Ovary (tissue), 9 donors: ENCODE measurements around the gene SMIM5. TPM values are rescaled to one million over a fixed set of nuclear protein-coding genes. Genes with fewer than 3 reads are reported as not detected.

Experiments
- DNase-seq, 5 donors: peaks; one replicate each; pipeline ENCODE4 v3.0.0-alpha.2; 2019 to 2020
- H3K27ac ChIP-seq, 2 donors: fragments of 200-600 bp; one replicate each; pipeline versions ENCODE4 v1.5.1 to v1.8.0; 2019 to 2022
- H3K27me3 ChIP-seq: fragments of 200-600 bp; one replicate; pipeline ENCODE4 v1.8.0; 2022
- H3K36me3 ChIP-seq: fragments of 200-600 bp; sonication (generic); one replicate; pipeline ENCODE4 v1.5.1; 2019
- H3K4me1 ChIP-seq: one replicate; pipeline ENCODE4 v1.8.1; 2013; ENCODE audit warnings: mild to moderate bottlenecking, moderate library complexity; ENCODE audit not compliant: insufficient read depth
- H3K4me3 ChIP-seq: fragments of 200-600 bp; sonication (generic); one replicate; pipeline ENCODE4 v1.5.1; 2017
- H3K9me3 ChIP-seq, 2 donors: fragments of 200-600 bp in 1 of 2; sonication (generic) in 1 of 2; one replicate each; pipeline versions ENCODE4 v1.5.1 to v1.8.1; 2013 to 2019; ENCODE audit warnings: mild to moderate bottlenecking in 1 of 2, moderate library complexity in 1 of 2
- EP300 ChIP-seq: sonication (generic); formaldehyde crosslinking; IDR thresholded peaks from one replicate; pipeline ENCODE4 v1.6.1; 2017; ENCODE audit warnings: antibody characterized with exemption
- POLR2A ChIP-seq: fragments of 450-650 bp; IDR thresholded peaks from one replicate; pipeline ENCODE4 v1.6.1; 2017; ENCODE audit warnings: antibody characterized with exemption, mild to moderate bottlenecking, moderate library complexity
- WGBS, 3 donors: extraction: QIAGEN DNeasy Blood & Tissue Kit in 1 of 3; methylation state at CpG; one replicate each; pipeline versions ENCODE4 v1.1.5 to v1.1.7; 2013 to 2017; 5-methylcytosine and 5-hydroxymethylcytosine counted together
- intact Hi-C, 4 donors: fragments of 100-400 bp; cut with DNase I; formaldehyde crosslinking; loops; one replicate each; pipeline versions ENCODE4 v1.11.0 to v1.15.1; 2022 to 2023
- polyA plus RNA-seq, 2 donors: library from polyadenylated mRNA; stranded (reverse); fragments of 200-250 nt in 1 of 2; fragments of 350-450 nt in 1 of 2; fragmentation: Illumina TruSeq in 1 of 2; extraction: RNeasy Lipid Tissue Mini Kit (QIAGEN cat#74804) in 1 of 2; gene quantifications; one replicate each; pipeline ENCODE4 v1.2.3, GENCODE V29; 2013 to 2014
- total RNA-seq, 7 donors: library from RNA; depleted of rRNA in 2 of 7; stranded (reverse); fragments of >200 nt in 2 of 7; fragmentation: NEBNext Ultra II Directional in 3 of 7; extraction: Animal tissue kit (Norgen Biotek cat#: 25700) in 3 of 7; gene quantifications; one replicate each; pipeline versions ENCODE4 v1.1.0 to v1.2.4, GENCODE V29; 2016 to 2023
- TF ChIP-seq, protein P1 (sequence below), 3 donors: fragments of 450-650 bp in 2 of 3; fragments of 200-600 bp in 1 of 3; IDR thresholded peaks; one replicate each; pipeline versions ENCODE4 v1.5.1 to v1.8.0; 2016 to 2022; ENCODE audit warnings: antibody characterized with exemption in 3 of 3, mild to moderate bottlenecking in 1 of 3
- donor health status: DM: no; HTN: no; CAD: no; lungs with moderate emphysema.
- donor health status: DM: no; HTN: no; CAD: no.
- donor health status: Bipolar disorder and iron deficiency.
- donor health status: DM: yes; HTN: yes; CAD: no.
- donor health status: DM: no; HTN: no; CAD: no.
- donor health status: DM: yes; HTN: yes; CAD: no.

The SMIM5 gene
- total and polyA plus RNA-seq, 9 donors, result 0.51 to 7.9 (median 1.3) TPM

DNA sequence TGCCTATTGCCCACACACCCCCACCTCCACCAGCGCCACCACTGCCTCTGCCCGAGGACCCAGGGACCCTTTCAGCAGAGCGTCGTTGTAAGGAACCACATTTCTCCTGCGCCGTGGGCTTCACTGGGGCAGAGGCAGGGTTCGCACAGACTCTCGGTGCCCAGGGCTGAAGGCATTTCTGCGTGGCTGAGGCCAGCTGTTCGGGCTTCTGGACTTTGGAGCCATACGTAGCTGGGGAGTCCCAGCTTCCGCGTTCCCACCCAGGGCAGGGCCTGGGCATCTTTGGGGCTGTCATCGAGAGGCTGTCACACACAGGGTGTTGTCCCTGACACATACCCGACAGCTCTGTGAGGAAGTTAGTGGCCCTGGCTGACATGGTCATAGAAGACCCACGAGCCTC is 16.0 kb upstream of the SMIM5 start:
- H3K4me1 ChIP-seq, result no peaks in the 10 kb centered on the region
- DNase-seq, result no peak
- no peaks in the 10 kb centered on the region for H3K36me3 ChIP-seq
- H3K4me3 ChIP-seq, result no peak overlapping the region
- no peaks in the 10 kb centered on the region for H3K27me3 ChIP-seq
- intact Hi-C loops, result no loop called here
- H3K27ac ChIP-seq, result no peak overlapping the region
- TF ChIP-seq POLR2A (no peak), EP300 (no peak)
- TF ChIP-seq, protein P1, sequence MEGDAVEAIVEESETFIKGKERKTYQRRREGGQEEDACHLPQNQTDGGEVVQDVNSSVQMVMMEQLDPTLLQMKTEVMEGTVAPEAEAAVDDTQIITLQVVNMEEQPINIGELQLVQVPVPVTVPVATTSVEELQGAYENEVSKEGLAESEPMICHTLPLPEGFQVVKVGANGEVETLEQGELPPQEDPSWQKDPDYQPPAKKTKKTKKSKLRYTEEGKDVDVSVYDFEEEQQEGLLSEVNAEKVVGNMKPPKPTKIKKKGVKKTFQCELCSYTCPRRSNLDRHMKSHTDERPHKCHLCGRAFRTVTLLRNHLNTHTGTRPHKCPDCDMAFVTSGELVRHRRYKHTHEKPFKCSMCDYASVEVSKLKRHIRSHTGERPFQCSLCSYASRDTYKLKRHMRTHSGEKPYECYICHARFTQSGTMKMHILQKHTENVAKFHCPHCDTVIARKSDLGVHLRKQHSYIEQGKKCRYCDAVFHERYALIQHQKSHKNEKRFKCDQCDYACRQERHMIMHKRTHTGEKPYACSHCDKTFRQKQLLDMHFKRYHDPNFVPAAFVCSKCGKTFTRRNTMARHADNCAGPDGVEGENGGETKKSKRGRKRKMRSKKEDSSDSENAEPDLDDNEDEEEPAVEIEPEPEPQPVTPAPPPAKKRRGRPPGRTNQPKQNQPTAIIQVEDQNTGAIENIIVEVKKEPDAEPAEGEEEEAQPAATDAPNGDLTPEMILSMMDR (IDR thresholded peaks at IDR 0.05), result no peak
- H3K9me3 ChIP-seq, result no peaks in the 10 kb centered on the region
- 89 to 93% (median 92%) methylated on average over 12 to 16 of the region's 16 CpGs for WGBS, 3 donors

DNA sequence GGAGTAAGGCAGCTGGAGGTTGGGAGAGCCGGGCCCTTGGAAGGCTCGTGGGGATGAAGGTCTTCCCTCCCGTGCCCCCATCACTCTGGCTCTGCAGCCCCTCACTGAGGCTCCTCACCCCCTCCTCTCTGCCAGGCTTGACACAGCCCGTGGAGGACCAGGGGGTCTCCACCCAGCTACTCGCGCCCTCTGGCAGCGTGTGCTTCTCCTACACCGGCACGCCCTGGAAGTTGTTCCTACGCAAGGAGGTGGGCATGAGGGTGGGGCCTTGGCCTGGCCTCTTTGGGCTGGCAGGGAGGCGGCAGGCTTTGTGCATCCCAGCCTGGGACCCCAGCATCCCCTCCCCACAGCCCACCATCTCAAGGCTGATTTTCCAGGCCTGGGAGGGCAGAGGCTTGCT is 15.6 kb upstream of the SMIM5 start:
- no peaks in the 10 kb centered on the region for H3K4me1 ChIP-seq
- H3K27me3 ChIP-seq, result no peaks in the 10 kb centered on the region
- TF ChIP-seq, protein P1 (IDR thresholded peaks at IDR 0.05), result no peak
- TF ChIP-seq EP300 (no peak), POLR2A (no peak)
- WGBS, 3 donors, result 87 to 90% (median 90%) methylated on average over 10 to 11 of the region's 11 CpGs
- H3K36me3 ChIP-seq, result no peaks in the 10 kb centered on the region
- intact Hi-C loops, result no loop called here
- no peak for DNase-seq
- no peak overlapping the region for H3K4me3 ChIP-seq
- no peak overlapping the region for H3K27ac ChIP-seq
- H3K9me3 ChIP-seq, result no peaks in the 10 kb centered on the region

DNA sequence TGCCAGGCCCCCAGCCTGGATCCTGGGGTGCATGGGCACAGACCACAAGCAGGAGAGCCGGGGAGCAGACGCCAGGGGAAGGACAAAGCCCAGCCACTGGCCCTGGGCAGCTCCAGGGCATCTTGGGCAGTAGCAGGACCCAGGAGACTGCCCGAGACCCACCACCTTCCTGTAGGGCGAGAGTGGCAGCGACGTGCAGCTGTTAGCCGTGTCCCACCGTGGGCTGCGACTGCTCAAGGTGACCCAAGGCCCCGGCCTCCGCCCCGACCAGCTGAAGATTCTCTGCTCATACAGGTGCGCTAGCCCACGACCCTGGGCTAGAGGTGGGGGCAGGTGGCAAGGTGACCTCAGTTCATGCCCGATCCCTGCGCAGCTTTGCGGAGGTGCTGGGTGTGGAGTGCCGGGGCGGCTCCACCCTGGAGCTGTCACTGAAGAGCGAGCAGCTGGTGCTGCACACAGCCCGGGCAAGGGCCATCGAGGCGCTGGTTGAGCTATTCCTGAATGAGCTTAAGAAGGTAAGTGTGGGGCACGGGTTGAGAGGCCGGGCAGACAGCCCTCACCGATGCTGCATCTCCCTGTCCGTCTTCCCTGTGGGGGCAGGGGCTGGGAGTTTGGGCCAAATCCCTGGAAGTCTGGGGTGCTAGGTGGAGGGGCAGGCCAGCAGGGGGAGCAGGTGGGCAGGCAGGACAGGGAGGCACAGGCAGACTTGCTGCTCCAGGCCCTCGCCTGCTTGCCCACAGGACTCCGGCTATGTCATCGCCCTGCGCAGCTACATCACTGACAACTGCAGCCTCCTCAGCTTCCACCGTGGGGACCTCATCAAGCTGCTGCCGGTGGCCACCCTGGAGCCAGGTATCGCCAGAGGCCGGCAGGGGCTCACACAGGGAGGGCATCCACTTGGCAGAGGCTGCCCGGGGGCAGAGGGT is 13.5 kb upstream of the SMIM5 start:
- no peaks in the 10 kb centered on the region for H3K36me3 ChIP-seq

DNA sequence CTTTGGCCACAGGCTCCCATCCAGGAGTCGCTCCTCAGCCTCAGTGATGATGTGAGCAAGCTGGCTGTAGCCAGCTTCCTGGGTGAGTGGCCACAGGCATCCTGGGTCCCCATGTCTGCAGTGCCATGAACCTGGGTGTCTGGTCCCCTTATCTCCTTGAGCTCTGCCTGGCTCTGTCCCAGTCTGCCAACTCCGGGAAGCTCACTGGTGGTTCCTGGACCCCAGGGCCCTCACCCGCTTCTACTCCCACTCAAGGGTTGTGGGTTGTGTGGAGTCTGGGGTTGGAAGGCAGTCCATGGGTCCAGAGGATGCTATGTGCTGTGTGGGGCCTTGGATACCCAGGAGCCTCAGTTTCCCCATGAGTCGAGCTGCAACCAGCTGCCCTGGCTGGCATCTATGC is 11.7 kb upstream of the SMIM5 start:
- 80 to 88% (median 81%) methylated on average over 4 of the region's 4 CpGs for WGBS, 3 donors
- H3K36me3 ChIP-seq, result no peaks in the 10 kb centered on the region

More for the DNA sequence above, 13.5 kb upstream of the SMIM5 start:
- Histone ChIP-seq H3K9me3 (no peaks in the 10 kb centered on the region), H3K27me3 (no peaks in the 10 kb centered on the region), H3K4me3 (no peak overlapping the region), H3K4me1 (no peaks in the 10 kb centered on the region), H3K27ac (no peak overlapping the region)
- no peak for DNase-seq
- no peak for TF ChIP-seq POLR2A
- TF ChIP-seq, protein P1 (IDR thresholded peaks at IDR 0.05), result no peak
- no peak for TF ChIP-seq EP300
- whole genome bisulfite sequencing, 3 donors, result 80 to 84% (median 80%) methylated on average over 30 to 36 of the region's 36 CpGs
- intact Hi-C loops, result no loop called here

DNA sequence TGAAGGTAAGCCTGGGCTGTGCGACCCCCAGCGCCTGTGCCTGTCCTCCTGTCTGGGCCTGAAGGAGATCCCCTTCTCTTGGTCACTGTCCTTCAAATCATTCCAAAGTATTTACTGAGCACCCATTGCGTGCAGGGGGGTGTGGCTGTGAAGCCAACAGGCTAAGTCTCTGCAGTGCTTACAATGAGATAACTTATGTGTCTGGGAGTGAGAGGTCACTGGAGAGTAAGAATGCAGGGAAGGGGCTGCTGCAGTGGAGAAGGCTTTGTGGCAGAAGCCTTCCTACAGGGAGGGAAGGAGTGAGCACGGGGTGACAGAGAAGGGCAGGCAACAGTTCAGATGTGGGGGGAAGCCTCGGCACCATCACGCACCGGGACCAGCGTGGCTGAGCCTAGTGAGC is 11.2 kb upstream of the SMIM5 start:
- no peaks in the 10 kb centered on the region for H3K36me3 ChIP-seq
- no peaks in the 10 kb centered on the region for H3K27me3 ChIP-seq
- 72 to 78% (median 76%) methylated on average over 8 of the region's 8 CpGs for whole genome bisulfite sequencing, 3 donors
- no peaks in the 10 kb centered on the region for H3K9me3 ChIP-seq
- DNase-seq, result no peak
- no peaks in the 10 kb centered on the region for H3K4me1 ChIP-seq
- TF ChIP-seq POLR2A (no peak), EP300 (no peak)
- TF ChIP-seq, protein P1 (IDR thresholded peaks at IDR 0.05), result no peak
- no peak overlapping the region for H3K4me3 ChIP-seq
- H3K27ac ChIP-seq, result no peak overlapping the region
- intact Hi-C loops, result no loop called here

More for the DNA sequence above, 11.7 kb upstream of the SMIM5 start:
- no peak for TF ChIP-seq POLR2A
- no peaks in the 10 kb centered on the region for H3K27me3 ChIP-seq
- no peaks in the 10 kb centered on the region for H3K9me3 ChIP-seq
- intact Hi-C loops, result no loop called here
- no peaks in the 10 kb centered on the region for H3K4me1 ChIP-seq
- no peak overlapping the region for H3K27ac ChIP-seq
- no peak for DNase-seq
- no peak overlapping the region for H3K4me3 ChIP-seq
